HUES48 (cell line): ENCODE data around the gene DUSP16.
"Not testable (repeated sequence)": the region's sequence is repeated elsewhere in the genome, so short reads cannot be mapped to it uniquely, and the experiment has no call there.

Experiments used
- H3K27ac ChIP-seq: one replicate; pipeline ENCODE4 v1.7.0; 2013; ENCODE audit warnings: low read depth, low read length, inconsistent platforms
- H3K27me3 ChIP-seq: 2 replicates; pipeline ENCODE4 v1.6.1; 2013; ENCODE audit warnings: mild to moderate bottlenecking, low read length; ENCODE audit not compliant: control insufficient read depth, insufficient read depth
- H3K36me3 ChIP-seq: 2 replicates; pipeline ENCODE4 v1.6.1; 2013; ENCODE audit warnings: low read length; ENCODE audit not compliant: control insufficient read depth, insufficient read depth
- H3K4me1 ChIP-seq: 2 replicates; pipeline ENCODE4 v1.6.1; 2013; ENCODE audit warnings: mild to moderate bottlenecking, low read length; ENCODE audit not compliant: control insufficient read depth, insufficient read depth
- H3K4me3 ChIP-seq: 2 replicates; pipeline ENCODE4 v1.5.1; 2013; ENCODE audit warnings: mild to moderate bottlenecking, low read depth, low read length
- H3K9ac ChIP-seq: 2 replicates; pipeline ENCODE4 v1.6.1; 2013; ENCODE audit warnings: mild to moderate bottlenecking, low read depth, low read length, moderate library complexity
- H3K9me3 ChIP-seq: 2 replicates; pipeline ENCODE4 v1.6.1; 2013; ENCODE audit warnings: low read length; ENCODE audit not compliant: control insufficient read depth, insufficient read depth

Gene DUSP16

GRCh38 chr12:12508612-12509011, 54.1 kb downstream of the DUSP16 start:
- no peaks in the 10 kb centered on the region for H3K27me3 ChIP-seq
- H3K27ac ChIP-seq = no peak overlapping the region
- peaks cover 48% of the 10 kb centered on the region for H3K4me1 ChIP-seq

GRCh38 chr12:12507121-12507520, 55.5 kb downstream of the DUSP16 start:
- H3K36me3 ChIP-seq = peaks cover 6% of the 10 kb centered on the region; the same call in 1 of the 2 replicates
- no peaks in the 10 kb centered on the region for H3K9me3 ChIP-seq
- peaks cover 47% of the 10 kb centered on the region for H3K4me1 ChIP-seq
- no peak overlapping the region for H3K4me3 ChIP-seq
- H3K9ac ChIP-seq = no peak overlapping the region
- no peak overlapping the region for H3K27ac ChIP-seq
- no peaks in the 10 kb centered on the region for H3K27me3 ChIP-seq

More at GRCh38 chr12:12508612-12509011, 54.1 kb downstream of the DUSP16 start:
- H3K9me3 ChIP-seq = no peaks in the 10 kb centered on the region
- H3K4me3 ChIP-seq = no peak overlapping the region
- H3K9ac ChIP-seq = no peak overlapping the region
- peaks cover 21% of the 10 kb centered on the region; the same call in 1 of the 2 replicates for H3K36me3 ChIP-seq

- Histone ChIP-seq H3K27ac (no peak overlapping the region), H3K4me1 (peaks cover 47% of the 10 kb centered on the region), H3K9me3 (no peaks in the 10 kb centered on the region), H3K9ac (no peak overlapping the region), H3K36me3 (no peaks in the 10 kb centered on the region), H3K27me3 (no peaks in the 10 kb centered on the region), H3K4me3 (no peak overlapping the region)
Observed at GRCh38 chr12:12506496-12506890, 56.2 kb downstream of the DUSP16 start.

GRCh38 chr12:12505544-12506495, 56.8 kb downstream of the DUSP16 start:
- H3K4me3 ChIP-seq = no peak overlapping the region
- H3K9me3 ChIP-seq = no peaks in the 10 kb centered on the region
- no peak overlapping the region for H3K9ac ChIP-seq
- H3K36me3 ChIP-seq = no peaks in the 10 kb centered on the region
- no peak overlapping the region for H3K27ac ChIP-seq
- peaks cover 54% of the 10 kb centered on the region for H3K4me1 ChIP-seq
- H3K27me3 ChIP-seq = no peaks in the 10 kb centered on the region

- Histone ChIP-seq H3K9ac (no peak overlapping the region), H3K36me3 (peaks cover 19% of the 10 kb centered on the region), H3K27me3 (no peaks in the 10 kb centered on the region), H3K27ac (no peak overlapping the region), H3K4me1 (peaks cover 55% of the 10 kb centered on the region), H3K9me3 (no peaks in the 10 kb centered on the region), H3K4me3 (no peak overlapping the region)
Observed at GRCh38 chr12:12503384-12504078, 59.1 kb downstream of the DUSP16 start.

- no peak overlapping the region for H3K4me3 ChIP-seq
- H3K27me3 ChIP-seq = no peaks in the 10 kb centered on the region
- peaks cover 21% of the 10 kb centered on the region for H3K36me3 ChIP-seq
- H3K4me1 ChIP-seq = peaks cover 48% of the 10 kb centered on the region
- no peak overlapping the region for H3K27ac ChIP-seq
- H3K9me3 ChIP-seq = no peaks in the 10 kb centered on the region
- H3K9ac ChIP-seq = no peak overlapping the region
Observed at GRCh38 chr12:12502815-12503151, 59.9 kb downstream of the DUSP16 start.

GRCh38 chr12:12502130-12502814, 60.4 kb downstream of the DUSP16 start:
- not testable (repeated sequence) for H3K9ac ChIP-seq, H3K27ac ChIP-seq, H3K27me3 ChIP-seq, H3K9me3 ChIP-seq, H3K4me3 ChIP-seq
- Histone ChIP-seq H3K36me3 (peaks cover 21% of the 10 kb centered on the region), H3K4me1 (peaks cover 47% of the 10 kb centered on the region)

GRCh38 chr12:12501121-12501520, 61.5 kb downstream of the DUSP16 start:
- Histone ChIP-seq H3K27ac (no peak overlapping the region), H3K4me1 (peaks cover 47% of the 10 kb centered on the region), H3K9ac (no peak overlapping the region), H3K4me3 (no peak overlapping the region), H3K36me3 (peaks cover 23% of the 10 kb centered on the region), H3K27me3 (no peaks in the 10 kb centered on the region), H3K9me3 (no peaks in the 10 kb centered on the region)

- Histone ChIP-seq H3K4me3 (no peak overlapping the region), H3K9ac (no peak overlapping the region), H3K9me3 (no peaks in the 10 kb centered on the region), H3K36me3 (peaks cover 27% of the 10 kb centered on the region), H3K4me1 (peaks cover 44% of the 10 kb centered on the region), H3K27ac (no peak overlapping the region), H3K27me3 (no peaks in the 10 kb centered on the region)
Observed at GRCh38 chr12:12499909-12500604, 62.6 kb downstream of the DUSP16 start.

GRCh38 chr12:12498210-12498609, 64.5 kb downstream of the DUSP16 start:
- no peaks in the 10 kb centered on the region for H3K27me3 ChIP-seq
- no peak overlapping the region for H3K4me3 ChIP-seq
- H3K9me3 ChIP-seq = no peaks in the 10 kb centered on the region
- H3K36me3 ChIP-seq = peaks cover 39% of the 10 kb centered on the region
- H3K4me1 ChIP-seq = peaks cover 38% of the 10 kb centered on the region
- no peak overlapping the region for H3K27ac ChIP-seq
- no peak overlapping the region for H3K9ac ChIP-seq
